H1 (cell line): ENCODE measurements around the gene TMED5. TPM values are rescaled to one million over a fixed set of nuclear protein-coding genes. Genes with fewer than 3 reads are reported as not detected.

Experiments
- polyA plus RNA-seq, 7 experiments: library from polyadenylated mRNA; depleted of rRNA in 3 of 7; stranded (reverse) in 5 of 7; unstranded in 2 of 7; fragments of >200 nt in 5 of 7; fragments of 200-250 nt in 2 of 7; gene quantifications; 1 replicate in 5 of 7; 2 replicates in 1 of 7; 4 replicates in 1 of 7; pipeline versions ENCODE4 v1.2.1 to v1.2.3, GENCODE V29; 2011 to 2013; ENCODE audit warnings: missing spikeins in 2 of 7, mixed read lengths in 2 of 7
- small RNA-seq: library from polyadenylated mRNA; stranded (forward); fragments of <200 nt; extraction: miRNeasy Mini kit (QIAGEN cat#:217004); gene quantifications from one replicate; pipeline ENCODE3, GENCODE V24; 2013; ENCODE audit not compliant: insufficient read depth
- total RNA-seq: library from RNA; stranded (reverse); fragmentation: NEBNext Ultra II Directional; extraction: Animal tissue kit (Norgen Biotek cat#: 25700); gene quantifications from 2 replicates; pipeline ENCODE4 v1.2.1, GENCODE V29; 2021

TMED5 gene
- total and polyA plus RNA-seq, 2 of the 8 experiments (the other 6 are each of a cell fraction or from before 2014, with no cell fraction given): 14.8 to 32.8 TPM

Small RNA genes within 50 kb of the gene (small RNA-seq; reads per million reads assigned to genes)
- not detected for gene AC126124.1

Other genes starting within 250 kb of the TMED5 start
- gene DIPK1A, start 219.0 kb downstream of the TMED5 start, total RNA-seq: 4.8 and 5.0 TPM in 2 replicates
- 1.2 and 2.5 TPM in 2 replicates for gene DIPK1A, start 219.0 kb downstream of the TMED5 start, polyA plus RNA-seq (2011; rRNA removed)
- gene MTF2, start 101.1 kb downstream of the TMED5 start, total RNA-seq: 101 and 102 TPM in 2 replicates
- 32.9 and 72.1 TPM in 2 replicates for gene MTF2, start 101.1 kb downstream of the TMED5 start, polyA plus RNA-seq (2011; rRNA removed)
- gene CCDC18, start 311 bp upstream of the TMED5 start, total RNA-seq: 17.3 and 21.2 TPM in 2 replicates
- 1.7 and 3.0 TPM in 2 replicates for gene CCDC18, start 311 bp upstream of the TMED5 start, polyA plus RNA-seq (2011; rRNA removed)
- gene DR1, start 165.5 kb upstream of the TMED5 start, total RNA-seq: 60.0 and 62.3 TPM in 2 replicates
- 8.6 and 13.1 TPM in 2 replicates for gene DR1, start 165.5 kb upstream of the TMED5 start, polyA plus RNA-seq (2011; rRNA removed)